Coronary artery (tissue), 2 donors: ENCODE measurements around the gene NGF.
A peak's percentile ranks its signal among the peaks of the same experiment; 100 is the strongest.

Experiments
- DNase-seq: peaks from one replicate; pipeline ENCODE4 v3.0.0-alpha.2; 2017; ENCODE audit warnings: low spot score
- H3K27ac ChIP-seq, 2 donors: fragments of 200-600 bp; sonication (generic); one replicate each; pipeline ENCODE4 v1.5.1; 2016 to 2019
- H3K4me3 ChIP-seq: fragments of 200-600 bp; sonication (generic); 2 replicates; pipeline ENCODE4 v1.5.1; 2016; ENCODE audit warnings: mild to moderate bottlenecking, moderate library complexity
- TF ChIP-seq, protein P1 (sequence below): fragments of 200-600 bp; sonication (generic); IDR thresholded peaks from one replicate; pipeline ENCODE4 v1.5.1; 2019; ENCODE audit warnings: antibody characterized with exemption

The NGF gene

DNA sequence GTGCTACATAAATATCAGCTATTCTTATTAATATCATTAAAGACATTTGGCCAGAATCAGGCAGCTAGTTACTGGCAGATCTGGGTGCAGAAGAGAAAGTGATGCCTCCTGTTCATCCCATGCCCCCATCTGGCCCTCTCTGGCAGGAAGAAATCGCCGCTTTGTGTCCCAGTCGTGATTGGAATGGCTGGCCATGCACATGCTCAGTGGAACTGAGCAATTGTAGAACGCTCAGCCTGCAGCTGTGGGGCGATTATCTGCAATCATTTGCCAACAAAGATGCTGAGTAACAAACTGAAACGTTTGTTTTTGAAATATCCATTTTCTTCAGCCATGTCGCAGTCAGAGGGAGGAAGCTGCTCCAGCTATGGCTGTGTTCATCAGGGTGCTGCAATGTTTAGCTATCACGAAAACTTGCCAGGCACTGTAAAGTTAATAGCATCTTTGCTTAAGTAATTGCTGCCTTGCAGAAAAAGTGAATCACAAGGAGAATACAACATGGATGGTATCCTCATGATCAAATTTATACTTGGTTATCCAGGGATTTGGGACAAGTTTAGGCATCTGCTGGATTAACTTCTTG, 36.5 kb downstream of the NGF start:
- Histone ChIP-seq H3K4me3 (no peak overlapping the region), H3K27ac (peak overlapping the region in 1 of 2 donors; percentile 67)
- TF ChIP-seq, protein P1, sequence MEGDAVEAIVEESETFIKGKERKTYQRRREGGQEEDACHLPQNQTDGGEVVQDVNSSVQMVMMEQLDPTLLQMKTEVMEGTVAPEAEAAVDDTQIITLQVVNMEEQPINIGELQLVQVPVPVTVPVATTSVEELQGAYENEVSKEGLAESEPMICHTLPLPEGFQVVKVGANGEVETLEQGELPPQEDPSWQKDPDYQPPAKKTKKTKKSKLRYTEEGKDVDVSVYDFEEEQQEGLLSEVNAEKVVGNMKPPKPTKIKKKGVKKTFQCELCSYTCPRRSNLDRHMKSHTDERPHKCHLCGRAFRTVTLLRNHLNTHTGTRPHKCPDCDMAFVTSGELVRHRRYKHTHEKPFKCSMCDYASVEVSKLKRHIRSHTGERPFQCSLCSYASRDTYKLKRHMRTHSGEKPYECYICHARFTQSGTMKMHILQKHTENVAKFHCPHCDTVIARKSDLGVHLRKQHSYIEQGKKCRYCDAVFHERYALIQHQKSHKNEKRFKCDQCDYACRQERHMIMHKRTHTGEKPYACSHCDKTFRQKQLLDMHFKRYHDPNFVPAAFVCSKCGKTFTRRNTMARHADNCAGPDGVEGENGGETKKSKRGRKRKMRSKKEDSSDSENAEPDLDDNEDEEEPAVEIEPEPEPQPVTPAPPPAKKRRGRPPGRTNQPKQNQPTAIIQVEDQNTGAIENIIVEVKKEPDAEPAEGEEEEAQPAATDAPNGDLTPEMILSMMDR: no peak
- no peak for DNase-seq

DNA sequence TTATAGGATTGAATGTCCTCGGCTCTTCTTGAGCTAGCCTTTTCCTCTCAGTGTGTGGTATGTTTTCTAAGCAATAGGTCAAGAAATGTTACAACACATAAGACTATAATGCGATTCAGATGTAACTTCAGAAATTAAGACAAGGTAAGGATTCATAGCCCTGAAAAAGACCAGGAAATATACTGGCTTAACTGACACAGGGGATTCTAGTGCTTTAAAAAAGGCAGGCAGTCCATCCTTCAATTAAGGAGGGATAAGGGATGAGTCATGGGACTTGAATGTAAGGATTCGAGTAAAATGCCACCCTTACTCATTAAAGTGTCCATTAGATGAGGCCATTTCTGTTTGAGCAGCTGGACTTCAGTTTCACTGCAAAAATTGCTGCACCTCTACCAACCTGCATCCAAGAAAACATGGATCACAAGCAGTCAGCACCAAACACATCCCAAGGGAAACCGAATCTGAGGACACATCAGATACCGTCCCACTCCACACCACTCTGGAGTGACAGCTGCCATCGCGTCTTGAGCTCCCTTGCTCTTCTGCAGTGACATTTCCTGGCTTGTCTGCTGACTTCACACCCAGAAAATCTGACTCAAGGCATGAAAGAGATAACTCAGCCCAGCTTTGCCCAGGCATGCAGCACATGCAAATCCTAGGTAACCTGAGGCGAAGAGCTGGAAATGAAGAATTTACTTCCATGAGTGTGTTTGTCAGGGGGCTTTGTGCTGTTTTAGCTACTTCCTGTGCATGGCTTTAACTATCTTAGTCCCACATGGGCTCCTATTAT, 37.8 kb downstream of the NGF start:
- Histone ChIP-seq H3K4me3 (no peak overlapping the region), H3K27ac (peak overlapping the region in 1 of 2 donors; percentile 31)
- DNase-seq: no peak
- TF ChIP-seq, protein P1: no peak

DNA sequence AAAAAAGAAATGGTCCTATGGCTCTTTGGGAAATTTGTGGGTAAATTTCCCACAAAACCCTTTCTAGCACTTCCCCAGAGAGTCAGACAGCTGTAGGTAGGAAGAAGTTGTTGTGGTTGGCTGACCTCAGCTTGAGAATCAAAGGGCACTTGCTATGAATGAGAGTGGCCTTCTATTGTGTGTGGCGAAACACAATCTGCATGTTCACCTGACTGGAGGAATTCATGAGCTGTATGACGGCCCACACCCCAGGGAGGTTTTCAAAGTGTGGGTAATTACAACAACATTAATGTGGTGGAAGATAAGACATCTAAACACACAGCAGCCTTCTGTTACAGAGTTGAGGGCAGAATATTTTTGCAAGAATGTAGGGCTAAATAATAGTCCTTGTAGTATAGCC, 38.8 kb downstream of the NGF start:
- no peak for DNase-seq
- no peak overlapping the region for H3K27ac ChIP-seq
- TF ChIP-seq, protein P1: no peak
- H3K4me3 ChIP-seq: no peak overlapping the region

DNA sequence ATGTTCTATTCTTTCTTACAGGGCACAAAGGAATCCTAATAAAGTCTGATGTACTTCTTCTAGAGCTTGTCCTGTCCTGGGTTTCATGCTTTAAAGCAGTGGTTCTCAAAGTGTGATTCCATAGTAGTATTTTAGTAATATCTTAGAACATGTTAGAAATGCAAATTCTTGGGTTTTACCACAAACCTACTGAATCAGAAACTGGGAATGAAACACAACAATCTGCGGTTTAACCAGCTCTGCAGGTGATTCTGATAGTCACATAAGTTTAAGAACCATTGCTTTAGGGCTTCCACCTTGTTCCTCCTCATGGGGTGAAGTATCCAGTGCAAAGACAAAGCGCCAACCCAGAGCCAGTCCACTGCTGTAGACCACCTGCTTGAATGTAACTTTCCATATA, 41.1 kb downstream of the NGF start:
- no peak overlapping the region for H3K27ac ChIP-seq
- no peak for DNase-seq
- TF ChIP-seq, protein P1: no peak
- H3K4me3 ChIP-seq: no peak overlapping the region

DNA sequence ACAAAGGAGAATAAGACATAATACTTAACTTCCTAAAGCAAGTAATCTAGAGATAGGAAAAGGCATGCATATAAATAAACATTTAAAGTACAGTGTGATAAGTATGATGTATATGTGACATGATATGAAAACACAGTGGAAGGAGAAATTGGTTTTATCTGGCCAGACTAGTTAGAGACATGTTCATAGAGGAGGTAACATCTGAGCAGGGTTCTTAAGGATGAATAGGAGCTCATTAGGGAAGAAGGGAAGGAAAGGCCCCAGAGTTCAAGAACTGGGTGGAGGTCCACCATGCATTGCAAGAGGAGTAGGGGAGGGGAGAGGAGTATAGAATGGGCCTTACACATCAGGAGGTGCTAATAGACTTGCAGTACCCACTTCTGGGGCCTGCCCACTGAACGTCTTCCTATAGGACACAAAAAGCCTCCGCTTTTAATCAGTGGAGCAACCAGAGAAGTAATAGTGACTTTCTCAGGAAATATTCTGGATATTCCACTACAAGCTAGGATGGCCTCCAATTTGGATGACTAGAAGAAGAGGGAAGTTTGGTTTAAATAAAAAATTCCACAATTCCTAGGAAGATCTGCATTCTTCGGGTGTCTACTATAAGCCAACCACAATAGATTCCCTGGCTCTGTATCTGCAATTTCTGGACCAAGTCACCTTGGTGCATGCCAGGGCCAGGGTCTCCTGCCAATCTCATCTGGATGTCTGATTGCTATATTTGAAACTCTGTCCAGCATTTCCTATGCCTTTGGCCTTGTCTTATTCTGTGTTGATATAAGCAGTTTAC, 41.9 kb downstream of the NGF start:
- TF ChIP-seq, protein P1: no peak
- Histone ChIP-seq H3K4me3 (no peak overlapping the region), H3K27ac (no peak overlapping the region)

DNA sequence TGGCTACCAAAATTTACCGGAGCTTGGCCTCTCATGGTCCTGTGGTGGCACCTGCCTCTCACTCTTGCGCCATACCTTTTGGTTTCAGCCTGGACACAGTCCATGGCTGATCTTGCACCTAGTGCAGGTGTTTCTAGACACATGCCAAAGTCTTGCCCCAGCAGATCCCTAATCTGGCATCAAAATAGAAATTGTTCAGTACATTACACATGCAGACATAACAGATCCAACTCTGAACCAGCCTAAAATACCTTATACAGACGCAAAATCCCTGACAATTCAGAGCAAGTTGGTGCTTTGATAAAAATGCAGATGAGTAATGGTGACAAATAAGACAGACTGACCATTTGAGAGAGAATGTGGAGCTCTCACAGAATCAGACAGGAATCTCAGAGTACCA, 44.1 kb downstream of the NGF start:
- TF ChIP-seq, protein P1: no peak
- no peak for DNase-seq
- H3K4me3 ChIP-seq: no peak overlapping the region
- no peak overlapping the region for H3K27ac ChIP-seq

More for the DNA sequence above, 41.9 kb downstream of the NGF start:
- no peak for DNase-seq
